GM08714 (cell line): ENCODE data around the gene NFKB1.

Experiments used
- H3K4me3 ChIP-seq: fragments of 200-500 bp; sonication (Bioruptor generic); 2 replicates; pipeline ENCODE4 v1.5.1; 2014; ENCODE audit warnings: mild to moderate bottlenecking, low read length, inconsistent platforms
- ZNF274 ChIP-seq: IDR thresholded peaks from 2 replicates; pipeline ENCODE4 v1.6.1; 2012; ENCODE audit warnings: mild to moderate bottlenecking, low read depth, low read length

NFKB1 gene

DNA sequence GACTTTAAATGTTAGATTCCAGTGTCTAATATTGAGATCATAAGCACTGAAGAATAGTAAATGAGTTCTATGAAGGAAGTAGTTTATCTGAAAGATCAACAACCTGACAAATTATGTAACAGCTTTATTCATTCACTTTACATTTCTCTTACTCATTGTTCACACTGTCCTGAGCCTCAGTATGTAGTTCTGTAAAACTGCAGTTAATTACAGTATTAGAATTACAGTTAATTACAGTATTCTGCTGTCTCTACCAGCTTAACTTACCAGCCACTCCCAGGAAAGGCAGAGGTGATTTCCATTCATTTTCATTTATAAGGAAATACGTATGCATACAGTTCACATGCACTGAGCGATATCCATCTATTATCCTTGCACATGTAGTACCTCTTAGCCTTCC is 32.7 kb downstream of the NFKB1 start:
- TF ChIP-seq ZNF274: no peak
- no peak overlapping the region for H3K4me3 ChIP-seq

DNA sequence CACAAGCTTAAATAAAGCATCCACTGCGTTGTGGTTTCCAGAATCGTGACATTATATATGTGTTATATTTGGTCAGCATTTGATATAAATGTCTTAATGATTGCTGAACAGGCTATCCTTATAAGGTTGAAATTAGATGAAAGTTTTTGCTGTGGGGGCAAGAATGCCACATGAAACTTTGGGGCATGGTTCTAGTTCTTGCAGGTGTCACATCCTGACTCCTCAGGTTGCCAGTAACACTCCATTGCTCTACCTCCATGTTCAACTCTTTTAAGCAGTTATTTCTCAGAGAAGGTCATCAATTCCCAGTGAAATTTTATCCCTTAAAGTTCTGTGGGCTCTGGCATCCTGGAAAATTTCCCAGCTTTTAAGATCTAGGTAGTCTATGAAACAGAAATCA is 33.7 kb downstream of the NFKB1 start:
- TF ChIP-seq ZNF274: no peak
- H3K4me3 ChIP-seq: no peak overlapping the region

DNA sequence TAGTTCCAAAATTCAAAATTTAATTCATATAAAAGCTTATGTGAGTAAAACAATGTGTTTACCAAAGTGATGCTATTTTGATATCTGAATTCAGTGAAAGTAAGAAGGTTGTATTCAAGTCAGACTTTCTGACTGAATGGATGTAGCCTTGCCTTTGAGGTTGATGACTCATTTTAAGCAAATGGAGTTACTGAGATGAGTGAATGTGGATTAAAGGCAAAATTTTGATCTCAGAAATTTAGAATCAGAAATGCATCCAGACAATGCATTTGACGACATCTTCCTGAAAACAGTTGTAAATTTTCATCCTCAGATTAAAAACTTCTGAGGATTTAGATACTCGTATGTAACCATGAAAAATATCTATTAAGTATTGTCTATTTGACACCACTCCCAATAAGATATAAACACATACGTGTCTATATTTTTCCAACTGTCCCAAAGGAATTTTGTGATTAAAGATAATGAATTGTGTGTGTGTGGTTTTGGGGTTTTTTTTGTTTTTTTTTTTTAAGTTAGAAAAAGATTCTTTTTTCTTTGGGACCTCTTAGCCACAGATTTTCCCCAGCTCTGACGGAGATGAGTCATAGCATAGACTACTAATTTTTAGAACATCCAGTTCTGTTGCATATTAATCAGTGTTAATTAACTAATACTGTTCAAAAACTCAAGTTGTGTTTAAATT is 34.4 kb downstream of the NFKB1 start:
- H3K4me3 ChIP-seq: no peak overlapping the region
- no peak for TF ChIP-seq ZNF274

DNA sequence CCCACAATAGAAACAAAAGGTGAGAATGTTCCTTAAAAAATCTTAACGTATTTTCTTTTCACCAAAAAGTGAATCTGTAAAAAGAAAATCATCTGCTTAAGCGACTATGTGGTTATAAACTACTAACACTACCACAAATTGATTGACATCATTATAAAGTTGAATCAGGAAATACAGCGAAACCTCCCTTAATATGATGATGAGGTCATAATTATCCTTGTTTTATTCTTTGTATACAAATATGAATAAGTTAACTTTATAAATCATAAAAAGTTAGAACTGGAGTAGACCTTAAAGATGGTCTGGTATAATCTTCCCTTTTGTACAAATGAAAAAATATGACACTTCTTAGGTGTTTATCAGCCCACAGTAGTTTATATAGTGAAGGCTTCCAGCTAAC is 35.6 kb downstream of the NFKB1 start:
- TF ChIP-seq ZNF274: no peak
- H3K4me3 ChIP-seq: no peak overlapping the region

DNA sequence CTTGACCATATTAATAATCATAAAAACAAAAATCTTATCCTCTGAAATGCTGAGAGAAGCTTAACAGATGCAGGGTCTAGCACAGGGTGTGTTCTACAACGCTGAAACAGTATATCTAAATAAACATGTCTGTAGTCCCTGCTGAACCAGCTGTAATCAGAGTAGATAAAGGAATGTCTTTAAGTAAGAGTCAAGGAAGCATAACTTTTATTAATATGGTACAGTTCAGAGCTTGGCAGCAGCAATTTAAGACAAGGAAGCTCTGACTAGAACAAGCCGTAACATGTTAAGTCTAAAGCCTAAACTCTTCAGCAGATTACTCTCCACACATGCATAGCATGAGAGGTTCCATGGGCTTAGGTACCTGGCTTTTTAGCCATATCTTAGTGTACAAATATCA is 36.1 kb downstream of the NFKB1 start:
- TF ChIP-seq ZNF274: no peak
- H3K4me3 ChIP-seq: no peak overlapping the region

DNA sequence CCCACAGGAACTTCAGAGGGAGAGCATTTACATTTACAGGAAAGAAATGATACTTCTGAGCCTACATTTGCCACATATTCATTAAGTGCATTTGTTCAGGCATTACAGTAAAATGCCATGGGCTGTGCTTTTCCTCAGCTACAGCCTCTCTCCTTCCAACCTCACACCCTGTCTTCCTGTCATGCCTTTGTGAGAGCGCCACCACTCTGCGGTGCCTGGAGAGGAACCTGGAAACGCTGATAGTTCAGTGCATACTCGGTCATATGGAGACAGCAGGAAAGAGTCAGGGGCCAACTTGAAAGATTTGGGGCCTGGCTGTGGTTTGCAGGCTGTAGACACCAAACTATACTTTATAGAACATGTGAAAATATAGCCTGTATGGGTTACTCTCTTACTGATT is 40.5 kb downstream of the NFKB1 start:
- no peak overlapping the region for H3K4me3 ChIP-seq
- TF ChIP-seq ZNF274: no peak

DNA sequence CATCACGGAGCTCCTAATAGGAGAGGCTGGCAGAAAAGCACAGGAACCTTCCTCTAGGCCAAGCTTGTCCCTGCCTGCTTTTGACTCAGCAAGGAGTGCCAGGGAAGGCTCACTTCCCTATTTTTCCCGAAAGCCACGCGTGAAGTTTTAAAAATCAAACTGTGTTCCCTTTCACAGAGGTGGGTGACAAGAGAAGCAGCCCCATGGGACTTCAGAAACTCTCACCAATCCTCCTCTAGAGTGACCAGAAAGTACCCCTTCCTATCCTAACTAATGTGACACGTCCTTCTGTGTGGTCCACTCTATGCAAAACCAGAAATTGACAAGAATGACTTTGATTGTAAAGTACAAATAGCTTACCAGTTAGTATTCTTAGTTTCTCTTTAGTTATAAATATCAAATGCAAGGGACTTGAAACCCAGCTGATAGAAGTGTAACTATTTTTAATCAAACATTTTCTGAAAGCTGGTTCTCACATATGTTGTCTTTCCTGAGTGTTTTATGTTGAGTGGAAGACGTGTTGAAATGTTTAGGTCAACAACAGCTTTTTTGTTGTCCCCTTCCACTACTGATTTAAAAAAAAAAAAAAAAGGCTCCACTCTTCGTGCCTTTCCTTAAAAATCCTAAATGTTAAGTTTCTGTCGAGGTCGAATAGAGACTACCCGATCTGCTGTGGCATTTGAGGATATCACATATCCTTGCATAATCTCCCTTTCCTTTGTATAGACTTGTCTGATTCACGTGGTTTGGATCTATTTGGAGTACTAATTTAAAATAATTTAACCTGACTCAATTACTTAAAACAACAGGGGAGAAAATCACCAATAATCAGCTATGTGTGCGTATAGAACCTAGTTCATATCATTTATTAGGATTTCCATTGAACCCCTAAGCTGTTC is 42.1 kb downstream of the NFKB1 start:
- no peak for TF ChIP-seq ZNF274
- peak overlapping the region; percentile 53; the same call in 1 of the 2 replicates for H3K4me3 ChIP-seq

DNA sequence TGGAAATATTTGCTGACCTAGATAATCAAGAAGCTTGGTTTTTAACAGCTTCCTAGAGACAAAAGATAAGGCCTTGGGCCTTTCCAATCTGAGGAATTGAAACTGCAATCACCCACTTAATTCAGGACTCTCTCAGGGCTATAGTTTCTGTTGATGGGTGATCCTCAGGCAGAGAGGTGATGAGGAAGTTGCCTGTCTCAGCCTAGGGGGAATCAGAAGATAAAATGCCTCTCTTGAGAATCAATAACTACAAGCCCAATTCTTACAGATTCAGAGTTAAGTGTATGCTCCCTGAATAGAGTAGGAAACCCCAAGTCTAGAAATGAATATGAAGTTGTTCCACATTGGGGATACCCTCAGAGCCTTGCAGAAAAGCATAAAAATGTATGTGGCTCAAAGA is 45.5 kb downstream of the NFKB1 start:
- no peak for TF ChIP-seq ZNF274
- no peak overlapping the region for H3K4me3 ChIP-seq

DNA sequence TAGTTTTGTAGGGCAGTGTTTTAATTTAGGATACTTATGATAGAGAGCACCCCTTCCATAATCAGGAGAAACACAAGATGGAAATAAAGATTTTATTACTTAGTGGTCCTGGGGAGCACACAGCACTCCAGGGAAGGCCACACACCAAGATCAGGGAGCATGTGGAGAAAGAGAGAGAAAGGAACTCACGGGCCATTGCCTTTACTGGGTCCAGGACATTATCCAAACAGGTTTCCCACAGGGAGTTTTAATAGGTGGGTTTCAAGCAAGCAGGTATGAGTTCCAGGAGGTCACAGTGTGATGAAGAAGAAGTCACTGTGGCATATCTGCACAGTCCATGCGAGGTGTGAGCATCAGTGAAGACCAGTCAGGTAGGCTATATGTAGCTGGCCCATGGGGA is 46.8 kb downstream of the NFKB1 start:
- H3K4me3 ChIP-seq: no peak overlapping the region
- TF ChIP-seq ZNF274: no peak

DNA sequence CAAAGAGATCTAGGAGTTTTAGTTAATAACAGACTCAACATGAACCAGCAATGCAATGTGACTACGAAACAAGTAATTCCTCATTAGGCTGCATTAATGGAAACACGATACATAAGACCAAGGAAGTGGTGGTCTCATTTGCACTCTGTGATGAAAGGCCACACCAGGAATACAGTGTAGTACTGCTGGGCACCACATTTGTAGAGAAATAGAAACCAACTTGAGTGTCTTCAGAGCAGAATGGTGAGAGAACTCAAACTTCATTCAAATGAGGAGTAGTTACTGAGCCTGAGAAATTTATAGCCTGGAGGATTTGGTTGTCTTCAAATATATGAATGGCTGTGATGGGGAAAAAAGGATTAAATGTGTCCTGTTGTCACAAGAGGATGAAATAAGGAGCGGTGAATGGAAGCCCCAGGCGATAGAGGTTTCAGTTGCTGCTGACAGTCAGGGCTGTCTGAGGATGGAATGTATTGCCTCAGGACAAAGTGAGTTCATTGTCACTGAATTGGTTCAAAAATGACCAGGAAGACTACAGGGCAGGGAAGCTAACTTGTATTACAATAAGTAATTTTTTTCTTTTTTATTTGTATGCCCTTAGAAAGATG is 50.9 kb downstream of the NFKB1 start:
- no peak for TF ChIP-seq ZNF274
- H3K4me3 ChIP-seq: no peak overlapping the region

DNA sequence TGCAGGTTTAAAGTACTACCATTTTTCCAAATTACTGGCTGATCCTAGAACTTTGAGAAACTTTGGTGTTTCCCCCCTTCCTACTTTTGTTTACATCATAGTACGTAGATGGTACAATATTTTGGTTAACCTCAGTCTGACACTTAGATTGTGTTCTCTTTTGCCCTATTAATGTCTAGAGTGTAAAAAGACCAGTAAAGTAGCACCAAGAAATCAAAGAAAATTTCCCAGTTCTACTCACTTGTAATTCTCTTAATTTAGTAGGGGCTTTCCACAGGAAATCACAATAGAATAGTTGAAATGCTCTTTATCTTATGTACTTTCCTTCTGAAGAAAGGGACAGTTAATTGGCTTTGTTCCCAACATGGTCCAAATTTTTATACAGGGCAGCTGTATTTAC is 51.6 kb downstream of the NFKB1 start:
- H3K4me3 ChIP-seq: no peak overlapping the region
- TF ChIP-seq ZNF274: no peak

DNA sequence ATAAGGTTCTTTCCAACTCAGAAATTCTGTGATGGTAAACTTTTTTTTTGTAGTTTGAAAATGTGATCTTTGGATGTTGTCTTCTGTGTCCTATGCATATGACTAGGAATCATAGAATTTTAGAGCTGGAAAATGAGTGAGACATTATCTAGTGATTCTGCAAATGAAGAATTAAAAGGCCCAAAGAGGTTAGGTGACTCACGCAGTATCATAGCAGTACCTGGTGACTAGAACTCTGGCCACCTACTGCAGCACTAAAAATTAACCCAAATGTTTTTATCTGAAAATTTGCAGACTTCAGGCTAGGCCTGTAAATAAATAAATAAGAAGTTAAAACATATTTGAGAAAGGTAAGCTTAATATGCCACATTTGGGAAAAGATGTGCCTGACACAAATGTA is 52.8 kb downstream of the NFKB1 start:
- TF ChIP-seq ZNF274: no peak
- no peak overlapping the region for H3K4me3 ChIP-seq

DNA sequence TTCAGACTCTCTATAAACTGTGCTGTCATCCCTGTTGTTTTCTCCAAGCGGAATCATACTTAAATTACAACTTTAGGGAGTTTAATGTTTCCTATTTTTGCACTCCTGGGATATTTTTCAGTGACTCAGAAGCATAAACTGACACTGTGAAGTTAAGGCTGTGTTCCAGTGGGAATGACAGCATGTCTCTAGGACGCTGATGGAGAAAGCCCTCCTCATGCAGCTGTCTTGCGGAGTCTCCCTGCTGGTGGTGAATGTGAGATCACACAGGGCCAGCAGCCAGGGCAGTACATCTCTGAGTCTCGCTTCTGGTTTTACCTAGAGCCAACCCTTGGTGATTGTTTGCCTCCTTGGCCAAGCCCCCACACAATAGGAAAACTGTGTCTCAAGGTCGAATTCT is 53.3 kb downstream of the NFKB1 start:
- no peak for TF ChIP-seq ZNF274
- H3K4me3 ChIP-seq: no peak overlapping the region

DNA sequence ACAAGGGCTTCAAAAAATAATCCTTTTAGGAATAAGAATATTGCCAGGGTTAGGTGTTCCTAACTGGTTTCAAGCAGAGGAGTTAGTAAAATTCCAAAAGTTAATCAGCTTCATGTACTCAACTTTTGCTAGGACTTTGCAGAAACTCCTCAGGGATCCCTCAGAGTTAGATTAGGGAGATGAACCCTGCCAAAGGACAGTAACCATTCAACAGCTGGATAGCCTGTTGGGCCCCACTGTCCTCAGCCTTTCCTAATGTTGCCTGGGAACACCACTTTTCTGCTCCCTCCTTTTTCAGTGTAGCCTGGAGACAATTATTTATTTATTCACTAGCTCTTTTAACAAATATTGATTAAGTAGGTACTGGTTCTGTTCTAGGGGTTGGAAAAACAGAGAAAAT is 53.8 kb downstream of the NFKB1 start:
- no peak overlapping the region for H3K4me3 ChIP-seq
- TF ChIP-seq ZNF274: no peak

DNA sequence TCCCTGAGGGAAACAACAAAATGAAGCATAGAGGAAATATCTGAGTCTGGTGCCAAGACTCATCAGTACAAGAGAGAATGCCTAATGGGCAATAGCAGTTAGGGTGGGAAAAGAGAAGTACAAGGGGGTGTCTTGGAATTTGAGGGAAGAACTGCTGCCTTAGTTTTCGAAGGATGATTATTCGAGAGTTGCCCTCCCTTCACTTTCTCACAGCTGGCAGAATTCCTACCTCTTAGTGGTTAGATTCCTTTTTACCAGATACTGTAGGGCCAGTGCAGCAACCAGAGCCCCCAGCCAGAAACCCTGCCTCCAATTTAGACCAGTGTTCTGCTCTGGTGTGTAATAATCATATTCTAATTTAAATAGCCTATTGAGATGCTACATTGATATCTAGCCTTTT is 56.5 kb downstream of the NFKB1 start:
- no peak overlapping the region for H3K4me3 ChIP-seq
- TF ChIP-seq ZNF274: no peak

DNA sequence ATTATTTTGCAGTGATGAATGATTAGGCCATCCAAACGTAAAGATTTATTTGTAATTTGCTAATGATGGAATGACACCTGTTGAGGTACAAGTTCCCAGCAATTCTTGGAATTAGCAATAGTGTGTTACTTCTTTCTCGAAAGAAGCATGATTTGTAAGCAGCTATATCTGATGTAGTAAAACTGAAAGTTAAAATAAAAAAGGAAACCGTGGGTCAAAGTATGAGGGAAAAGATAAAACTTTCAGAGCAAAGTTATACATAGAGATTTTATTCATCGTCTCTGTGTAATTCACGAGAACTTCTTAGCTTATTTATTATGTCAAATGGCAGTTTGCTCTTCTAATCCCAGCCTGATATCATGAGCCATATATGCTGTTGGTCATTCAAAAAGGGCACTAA is 59.0 kb downstream of the NFKB1 start:
- H3K4me3 ChIP-seq: no peak overlapping the region; the same call in 1 of the 2 replicates
- no peak for TF ChIP-seq ZNF274
